GDM1 (cell line): ENCODE results near the gene TLK2.
"Not testable (repeated sequence)": the region's sequence is repeated elsewhere in the genome, so short reads cannot be mapped to it uniquely, and the experiment has no call there.

ENCODE experiments used
- DNase-seq: peaks from one replicate; lab custom pipeline; 2025; lab: John Stamatoyannopoulos, UW

Gene TLK2

GRCh38 chr17:62490990-62491389, 12.4 kb downstream of the TLK2 start:
- not testable (repeated sequence) for DNase-seq

GRCh38 chr17:62493049-62493655, 14.5 kb downstream of the TLK2 start:
- not testable (repeated sequence) for DNase-seq

GRCh38 chr17:62494073-62494472, 15.4 kb downstream of the TLK2 start:
- not testable (repeated sequence) for DNase-seq

- DNase-seq, result not testable (repeated sequence)
These were observed 17.7 kb downstream of the TLK2 start for GRCh38 chr17:62496344-62496743.

- not testable (repeated sequence) for DNase-seq
These were observed 20.2 kb downstream of the TLK2 start for GRCh38 chr17:62498796-62499195.

- DNase-seq, result not testable (repeated sequence)
These were observed 21.8 kb downstream of the TLK2 start for GRCh38 chr17:62500463-62500862.

GRCh38 chr17:62504857-62505256, 26.2 kb downstream of the TLK2 start:
- DNase-seq, result not testable (repeated sequence)

- not testable (repeated sequence) for DNase-seq
These were observed 28.7 kb downstream of the TLK2 start for GRCh38 chr17:62507191-62507836.

GRCh38 chr17:62510247-62510819, 31.7 kb downstream of the TLK2 start:
- not testable (repeated sequence) for DNase-seq

- DNase-seq, result not testable (repeated sequence)
These were observed 32.4 kb downstream of the TLK2 start for GRCh38 chr17:62511014-62511413.

GRCh38 chr17:62516376-62516775, 37.8 kb downstream of the TLK2 start:
- DNase-seq, result not testable (repeated sequence)

GRCh38 chr17:62521295-62521694, 42.7 kb downstream of the TLK2 start:
- not testable (repeated sequence) for DNase-seq

GRCh38 chr17:62524077-62524476, 45.5 kb downstream of the TLK2 start:
- not testable (repeated sequence) for DNase-seq

GRCh38 chr17:62525317-62525716, 46.7 kb downstream of the TLK2 start:
- DNase-seq, result peak; percentile 5

GRCh38 chr17:62530936-62531335, 52.3 kb downstream of the TLK2 start:
- not testable (repeated sequence) for DNase-seq

- not testable (repeated sequence) for DNase-seq
These were observed 57.9 kb downstream of the TLK2 start for GRCh38 chr17:62536557-62536956.

- not testable (repeated sequence) for DNase-seq
These were observed 62.4 kb downstream of the TLK2 start for GRCh38 chr17:62541073-62541472.

- DNase-seq, result not testable (repeated sequence)
These were observed 64.7 kb downstream of the TLK2 start for GRCh38 chr17:62543278-62543775.

GRCh38 chr17:62546066-62546465, 67.4 kb downstream of the TLK2 start:
- not testable (repeated sequence) for DNase-seq

- DNase-seq, result peak; percentile 49
These were observed 74.4 kb downstream of the TLK2 start for GRCh38 chr17:62552851-62553659.

- not testable (repeated sequence) for DNase-seq
These were observed 78.9 kb downstream of the TLK2 start for GRCh38 chr17:62557532-62557931.

GRCh38 chr17:62558941-62559340, 80.3 kb downstream of the TLK2 start:
- not testable (repeated sequence) for DNase-seq
